Liver (tissue), 9 donors: ENCODE measurements around the gene E2F2. TPM values are rescaled to one million over a fixed set of nuclear protein-coding genes. Genes with fewer than 3 reads are reported as not detected.

Source experiments
- DNase-seq: peaks from one replicate; pipeline ENCODE4 v3.0.0-alpha.2; 2017; ENCODE audit warnings: low spot score
- H3K27ac ChIP-seq, 2 donors: one replicate each; pipeline ENCODE4 v1.7.0; 2013; ENCODE audit warnings: inconsistent platforms in 2 of 2, low read length in 2 of 2, control low read depth in 1 of 2, low read depth in 1 of 2, mild to moderate bottlenecking in 1 of 2
- H3K27me3 ChIP-seq, 4 donors: one replicate each; pipeline versions ENCODE4 v1.6.1 to v1.7.0; 2013; ENCODE audit warnings: low read length in 3 of 4, inconsistent platforms in 1 of 4, mild to moderate bottlenecking in 1 of 4, moderate library complexity in 1 of 4; ENCODE audit not compliant: control insufficient read depth in 4 of 4, insufficient read depth in 4 of 4
- H3K36me3 ChIP-seq, 4 donors: one replicate each; pipeline versions ENCODE4 v1.6.1 to v1.7.0; 2013; ENCODE audit warnings: low read length in 3 of 4, mild to moderate bottlenecking in 3 of 4, low read depth in 1 of 4, moderate library complexity in 1 of 4; ENCODE audit not compliant: control insufficient read depth in 4 of 4, insufficient read depth in 3 of 4
- H3K4me1 ChIP-seq, 4 donors: one replicate each; pipeline versions ENCODE4 v1.6.1 to v1.7.0; 2013; ENCODE audit warnings: low read length in 3 of 4, mild to moderate bottlenecking in 3 of 4, moderate library complexity in 1 of 4; ENCODE audit not compliant: control insufficient read depth in 4 of 4, insufficient read depth in 4 of 4
- H3K4me3 ChIP-seq, 3 donors: one replicate each; pipeline versions ENCODE4 v1.6.1 to v1.7.0; 2013; ENCODE audit warnings: low read length in 3 of 3, control low read depth in 1 of 3, low read depth in 1 of 3, mild to moderate bottlenecking in 1 of 3
- H3K9ac ChIP-seq, 2 donors: one replicate each; pipeline ENCODE4 v1.7.0; 2013; ENCODE audit warnings: low read length in 2 of 2, mild to moderate bottlenecking in 2 of 2, moderate library complexity in 2 of 2, control low read depth in 1 of 2, low read depth in 1 of 2
- H3K9me3 ChIP-seq, 4 donors: one replicate each; pipeline versions ENCODE4 v1.6.1 to v1.7.0; 2013; ENCODE audit warnings: low read length in 3 of 4; ENCODE audit not compliant: control insufficient read depth in 4 of 4
- ATF3 ChIP-seq: IDR thresholded peaks from 2 replicates; pipeline ENCODE4 v1.6.1; 2016; ENCODE audit warnings: antibody characterized with exemption
- EGR1 ChIP-seq, 2 donors: IDR thresholded peaks; 2 replicates each; pipeline ENCODE4 v1.6.1; 2016 to 2018; ENCODE audit warnings: antibody characterized with exemption in 2 of 2, low read depth in 2 of 2
- FOXA1 ChIP-seq: IDR thresholded peaks from 2 replicates; pipeline ENCODE4 v1.6.1; 2016; ENCODE audit warnings: antibody characterized with exemption
- FOXA2 ChIP-seq: IDR thresholded peaks from 2 replicates; pipeline ENCODE4 v1.6.1; 2016; ENCODE audit warnings: antibody characterized with exemption
- GABPA ChIP-seq, 2 donors: IDR thresholded peaks in 1 of 2; conservative IDR thresholded peaks in 1 of 2; 2 replicates each; pipeline ENCODE4 v1.6.1; 2016; ENCODE audit warnings: antibody characterized with exemption in 2 of 2, mild to moderate bottlenecking in 1 of 2, moderate library complexity in 1 of 2
- HNF4A ChIP-seq, 2 donors: conservative IDR thresholded peaks; 2 replicates each; pipeline ENCODE4 v1.6.1; 2016; ENCODE audit warnings: antibody characterized with exemption in 2 of 2, mild to moderate bottlenecking in 2 of 2
- JUND ChIP-seq, 2 donors: IDR thresholded peaks; 2 replicates each; pipeline ENCODE4 v1.6.1; 2016; ENCODE audit warnings: antibody characterized with exemption in 2 of 2
- MAX ChIP-seq: IDR thresholded peaks from 2 replicates; pipeline ENCODE4 v1.6.1; 2016; ENCODE audit warnings: antibody characterized with exemption
- NR2F2 ChIP-seq: IDR thresholded peaks from 2 replicates; pipeline ENCODE4 v1.6.1; 2016; ENCODE audit warnings: antibody characterized with exemption
- RAD21 ChIP-seq, 2 donors: IDR thresholded peaks; 2 replicates each; pipeline ENCODE4 v1.6.1; 2016; ENCODE audit warnings: antibody characterized with exemption in 2 of 2, mild to moderate bottlenecking in 2 of 2
- RXRA ChIP-seq, 2 donors: IDR thresholded peaks; 2 replicates each; pipeline ENCODE4 v1.6.1; 2017 to 2018; ENCODE audit warnings: antibody characterized with exemption in 2 of 2, mild to moderate bottlenecking in 1 of 2
- SP1 ChIP-seq: IDR thresholded peaks from 2 replicates; pipeline ENCODE4 v1.6.1; 2018; ENCODE audit warnings: antibody characterized with exemption, mild to moderate bottlenecking
- TAF1 ChIP-seq: conservative IDR thresholded peaks from 2 replicates; pipeline ENCODE4 v1.6.1; 2016; ENCODE audit warnings: antibody characterized with exemption, mild to moderate bottlenecking
- YY1 ChIP-seq: IDR thresholded peaks from 2 replicates; pipeline ENCODE4 v1.6.1; 2016; ENCODE audit warnings: antibody characterized with exemption, mild to moderate bottlenecking
- WGBS: extraction: QIAGEN DNeasy Blood & Tissue Kit; methylation state at CpG from one replicate; pipeline ENCODE4 v1.1.7; 2013; 5-methylcytosine and 5-hydroxymethylcytosine counted together
- polyA plus RNA-seq, 2 donors: library from polyadenylated mRNA; stranded (reverse) in 1 of 2; unstranded in 1 of 2; fragments of 200-250 nt in 1 of 2; fragments of >200 nt in 1 of 2; fragmentation: Nextera tagmentation in 1 of 2; extraction: Ambion mirVana in 1 of 2; gene quantifications; one replicate each; pipeline versions ENCODE4 v1.2.1 to v1.2.3, GENCODE V29; 2013 to 2015
- total RNA-seq, 2 donors: library from RNA; depleted of rRNA; stranded (reverse); fragments of >200 nt; gene quantifications; one replicate each; pipeline ENCODE4 v1.2.3, GENCODE V29; 2014
- TF ChIP-seq, protein P1 (sequence below): fragments of 150-350 bp; IDR thresholded peaks from 2 replicates; pipeline ENCODE4 v1.5.1; 2017; ENCODE audit warnings: improper control_type of control experiment, low read depth, low read length; ENCODE audit not compliant: missing input control
- TF ChIP-seq, protein P2 (sequence below): IDR thresholded peaks from 2 replicates; pipeline ENCODE4 v1.6.1; 2016; ENCODE audit warnings: antibody characterized with exemption, mild to moderate bottlenecking
- TF ChIP-seq, protein P3 (sequence below): IDR thresholded peaks from 2 replicates; pipeline ENCODE4 v1.6.1; 2016; ENCODE audit warnings: antibody characterized with exemption
- donor health status: healthy.
- donor health status: healthy.
- donor health status: healthy.
- donor health status: healthy.
- donor health status: healthy.

Gene E2F2
- total and polyA plus RNA-seq, 4 donors, result 0.08 to 79.9 (median 0.44) TPM

GRCh38 chr1:23563003-23563402 is 32.0 kb upstream of the E2F2 start:
- no peaks in the 10 kb centered on the region for H3K9me3 ChIP-seq
- no peak overlapping the region for H3K9ac ChIP-seq
- no peak for TF ChIP-seq YY1
- TF ChIP-seq HNF4A (conservative IDR thresholded peaks at IDR 0.05), result no peak
- no peak for TF ChIP-seq FOXA2
- TF ChIP-seq TAF1, result no peak
- TF ChIP-seq SP1, result no peak
- TF ChIP-seq NR2F2, result no peak
- TF ChIP-seq EGR1 (IDR thresholded peaks at IDR 0.05; ENCODE audit: low read depth in 2 of 2), result no peak
- TF ChIP-seq, protein P1, sequence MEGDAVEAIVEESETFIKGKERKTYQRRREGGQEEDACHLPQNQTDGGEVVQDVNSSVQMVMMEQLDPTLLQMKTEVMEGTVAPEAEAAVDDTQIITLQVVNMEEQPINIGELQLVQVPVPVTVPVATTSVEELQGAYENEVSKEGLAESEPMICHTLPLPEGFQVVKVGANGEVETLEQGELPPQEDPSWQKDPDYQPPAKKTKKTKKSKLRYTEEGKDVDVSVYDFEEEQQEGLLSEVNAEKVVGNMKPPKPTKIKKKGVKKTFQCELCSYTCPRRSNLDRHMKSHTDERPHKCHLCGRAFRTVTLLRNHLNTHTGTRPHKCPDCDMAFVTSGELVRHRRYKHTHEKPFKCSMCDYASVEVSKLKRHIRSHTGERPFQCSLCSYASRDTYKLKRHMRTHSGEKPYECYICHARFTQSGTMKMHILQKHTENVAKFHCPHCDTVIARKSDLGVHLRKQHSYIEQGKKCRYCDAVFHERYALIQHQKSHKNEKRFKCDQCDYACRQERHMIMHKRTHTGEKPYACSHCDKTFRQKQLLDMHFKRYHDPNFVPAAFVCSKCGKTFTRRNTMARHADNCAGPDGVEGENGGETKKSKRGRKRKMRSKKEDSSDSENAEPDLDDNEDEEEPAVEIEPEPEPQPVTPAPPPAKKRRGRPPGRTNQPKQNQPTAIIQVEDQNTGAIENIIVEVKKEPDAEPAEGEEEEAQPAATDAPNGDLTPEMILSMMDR, result no peak
- no peak for TF ChIP-seq ATF3
- TF ChIP-seq RXRA (IDR thresholded peaks at IDR 0.05), result no peak
- TF ChIP-seq GABPA (IDR thresholded peaks at IDR 0.05 in 1 of 2, conservative IDR thresholded peaks at IDR 0.05 in 1 of 2), result no peak
- no peak overlapping the region for H3K4me3 ChIP-seq
- peak overlapping the region; percentile 5 to 47 for H3K27ac ChIP-seq
- no peaks in the 10 kb centered on the region for H3K27me3 ChIP-seq
- WGBS, result 82% methylated on average over 9 of the region's 9 CpGs
- peaks cover 2 to 22% (median 13%) of the 10 kb centered on the region in 4 donors for H3K4me1 ChIP-seq
- H3K36me3 ChIP-seq, result no peaks in the 10 kb centered on the region
- no peak for DNase-seq

DNA sequence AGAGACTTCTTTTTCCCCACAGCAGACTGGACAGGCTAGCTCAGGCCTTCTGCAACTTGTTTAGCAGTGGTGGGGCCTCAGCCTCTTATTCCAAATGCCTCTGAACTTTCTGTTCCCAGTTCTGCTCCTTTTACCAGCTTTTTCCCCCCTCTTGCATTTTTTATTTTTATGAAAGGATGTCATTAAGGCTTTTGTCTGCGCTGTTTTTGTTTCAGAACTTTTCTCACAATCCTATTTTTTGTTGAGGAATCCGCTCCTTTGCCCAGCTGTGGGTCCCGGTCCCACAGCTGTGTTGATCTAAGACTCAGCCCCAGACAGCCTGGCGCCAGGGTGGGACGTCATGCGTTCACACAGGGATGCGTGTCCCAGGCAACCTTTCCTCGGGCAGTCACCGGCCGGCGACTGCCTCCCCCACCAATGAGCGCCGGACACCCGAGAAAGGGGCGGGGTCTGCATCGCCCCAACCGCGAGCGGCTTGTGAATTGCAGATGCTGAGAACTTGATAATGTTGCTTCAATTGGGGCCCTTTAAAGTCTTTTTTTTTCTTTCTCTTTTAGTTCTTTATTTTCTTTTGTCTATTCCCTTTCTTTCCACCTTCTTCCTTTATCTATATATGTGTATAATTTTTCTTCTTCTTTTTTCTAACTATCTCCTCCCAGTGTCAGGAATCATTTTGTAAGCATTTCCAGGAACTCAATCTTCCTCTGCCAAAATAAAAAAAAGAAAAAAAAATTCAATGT is 31.3 kb upstream of the E2F2 start:
- WGBS, result 7% methylated on average over 19 of the region's 19 CpGs
- TF ChIP-seq HNF4A (conservative IDR thresholded peaks at IDR 0.05) (peak in 1 of 2 donors; percentile 15), TAF1 (peak; percentile 24), NR2F2 (peak; percentile 70), GABPA (IDR thresholded peaks at IDR 0.05 in 1 of 2, conservative IDR thresholded peaks at IDR 0.05 in 1 of 2) (no peak), RAD21 (IDR thresholded peaks at IDR 0.05) (no peak), RXRA (IDR thresholded peaks at IDR 0.05) (peak; percentile 55 to 60), YY1 (peak; percentile 41), FOXA1 (no peak), FOXA2 (peak; percentile 51), MAX (peak; percentile 21), SP1 (peak; percentile 75), JUND (IDR thresholded peaks at IDR 0.05) (peak in 1 of 2 donors; percentile 34)
- TF ChIP-seq, protein P2, sequence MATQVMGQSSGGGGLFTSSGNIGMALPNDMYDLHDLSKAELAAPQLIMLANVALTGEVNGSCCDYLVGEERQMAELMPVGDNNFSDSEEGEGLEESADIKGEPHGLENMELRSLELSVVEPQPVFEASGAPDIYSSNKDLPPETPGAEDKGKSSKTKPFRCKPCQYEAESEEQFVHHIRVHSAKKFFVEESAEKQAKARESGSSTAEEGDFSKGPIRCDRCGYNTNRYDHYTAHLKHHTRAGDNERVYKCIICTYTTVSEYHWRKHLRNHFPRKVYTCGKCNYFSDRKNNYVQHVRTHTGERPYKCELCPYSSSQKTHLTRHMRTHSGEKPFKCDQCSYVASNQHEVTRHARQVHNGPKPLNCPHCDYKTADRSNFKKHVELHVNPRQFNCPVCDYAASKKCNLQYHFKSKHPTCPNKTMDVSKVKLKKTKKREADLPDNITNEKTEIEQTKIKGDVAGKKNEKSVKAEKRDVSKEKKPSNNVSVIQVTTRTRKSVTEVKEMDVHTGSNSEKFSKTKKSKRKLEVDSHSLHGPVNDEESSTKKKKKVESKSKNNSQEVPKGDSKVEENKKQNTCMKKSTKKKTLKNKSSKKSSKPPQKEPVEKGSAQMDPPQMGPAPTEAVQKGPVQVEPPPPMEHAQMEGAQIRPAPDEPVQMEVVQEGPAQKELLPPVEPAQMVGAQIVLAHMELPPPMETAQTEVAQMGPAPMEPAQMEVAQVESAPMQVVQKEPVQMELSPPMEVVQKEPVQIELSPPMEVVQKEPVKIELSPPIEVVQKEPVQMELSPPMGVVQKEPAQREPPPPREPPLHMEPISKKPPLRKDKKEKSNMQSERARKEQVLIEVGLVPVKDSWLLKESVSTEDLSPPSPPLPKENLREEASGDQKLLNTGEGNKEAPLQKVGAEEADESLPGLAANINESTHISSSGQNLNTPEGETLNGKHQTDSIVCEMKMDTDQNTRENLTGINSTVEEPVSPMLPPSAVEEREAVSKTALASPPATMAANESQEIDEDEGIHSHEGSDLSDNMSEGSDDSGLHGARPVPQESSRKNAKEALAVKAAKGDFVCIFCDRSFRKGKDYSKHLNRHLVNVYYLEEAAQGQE, result peak; percentile 22
- TF ChIP-seq, protein P3, sequence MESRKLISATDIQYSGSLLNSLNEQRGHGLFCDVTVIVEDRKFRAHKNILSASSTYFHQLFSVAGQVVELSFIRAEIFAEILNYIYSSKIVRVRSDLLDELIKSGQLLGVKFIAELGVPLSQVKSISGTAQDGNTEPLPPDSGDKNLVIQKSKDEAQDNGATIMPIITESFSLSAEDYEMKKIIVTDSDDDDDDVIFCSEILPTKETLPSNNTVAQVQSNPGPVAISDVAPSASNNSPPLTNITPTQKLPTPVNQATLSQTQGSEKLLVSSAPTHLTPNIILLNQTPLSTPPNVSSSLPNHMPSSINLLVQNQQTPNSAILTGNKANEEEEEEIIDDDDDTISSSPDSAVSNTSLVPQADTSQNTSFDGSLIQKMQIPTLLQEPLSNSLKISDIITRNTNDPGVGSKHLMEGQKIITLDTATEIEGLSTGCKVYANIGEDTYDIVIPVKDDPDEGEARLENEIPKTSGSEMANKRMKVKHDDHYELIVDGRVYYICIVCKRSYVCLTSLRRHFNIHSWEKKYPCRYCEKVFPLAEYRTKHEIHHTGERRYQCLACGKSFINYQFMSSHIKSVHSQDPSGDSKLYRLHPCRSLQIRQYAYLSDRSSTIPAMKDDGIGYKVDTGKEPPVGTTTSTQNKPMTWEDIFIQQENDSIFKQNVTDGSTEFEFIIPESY, result no peak
- Histone ChIP-seq H3K9ac (peak overlapping the region in 1 of 2 donors; percentile 4), H3K27me3 (no peaks in the 10 kb centered on the region), H3K36me3 (no peaks in the 10 kb centered on the region), H3K4me3 (no peak overlapping the region), H3K9me3 (no peaks in the 10 kb centered on the region), H3K27ac (peak overlapping the region; percentile 81 to 84), H3K4me1 (peaks cover 2 to 23% (median 14%) of the 10 kb centered on the region in 4 donors)
- DNase-seq, result peak; percentile 76
